ENCODE results near the gene FKBP5. TPM values are rescaled to one million over a fixed set of nuclear protein-coding genes. Genes with fewer than 3 reads are reported as not detected.

FKBP5 gene
- total and polyA plus RNA-seq, 10 of the 15 experiments (the other 5 are each of a cell fraction or from before 2014, with no cell fraction given) = 29.0 to 123 (median 62.3) TPM

- ATAC-seq = no peak
- Histone ChIP-seq H3K4me3 (no peak overlapping the region), H3K27me3 (replicated peaks in 1 of 2; ENCODE audit: control insufficient read depth in 2 of 2, insufficient read depth in 2 of 2, low read length in 1 of 2) (no peaks in the 10 kb centered on the region), H3K36me3 (ENCODE audit: control insufficient read depth in 2 of 2, insufficient read depth in 2 of 2, low read length in 1 of 2) (peaks cover 8 to 18% of the 10 kb centered on the region in 2 experiments), H3K9me3 (replicated peaks; ENCODE audit: control insufficient read depth, insufficient read depth, low read length) (no peaks in the 10 kb centered on the region), H2AFZ (ENCODE audit: control insufficient read depth, low read depth, low read length) (no peak overlapping the region), H3K4me1 (ENCODE audit: control insufficient read depth, insufficient read depth, low read length) (no peaks in the 10 kb centered on the region), H3K9ac (ENCODE audit: control insufficient read depth, insufficient read depth, low read length) (no peak overlapping the region), H3K27ac (ENCODE audit: control insufficient read depth, insufficient read depth) (no peak overlapping the region), H3K79me2 (ENCODE audit: control insufficient read depth, insufficient read depth, low read length) (no peaks in the 10 kb centered on the region), H3K4me2 (ENCODE audit: control insufficient read depth, insufficient read depth) (no peak overlapping the region), H4K20me1 (ENCODE audit: control insufficient read depth, insufficient read depth) (no peaks in the 10 kb centered on the region)
- intact Hi-C loops (cut with micrococcal nuclease; ENCODE audit: unreplicated experiment) = no loop called here
- ChIA-PET SMC1A (ENCODE audit: uncharacterized antibody, unreplicated experiment) (interaction anchor here (0.8 to 9.9 kb wide), 7 partner anchors 13 to 151 kb away, joined by 3 to 149 read pairs (median 4); partner anchors contain the start of gene ARMC12), POLR2A (interaction anchor here (1.4 kb wide), 1 partner anchor 145 kb away, joined by 3 read pairs; no protein-coding TSS in a partner anchor), RAD21 (ENCODE audit: unreplicated experiment) (interaction anchor here (2.2 kb wide), 1 partner anchor 150 kb away, joined by 9 read pairs; the partner anchor contains the start of gene ARMC12), CTCF (interaction anchor here (0.6 to 13.4 kb wide), 6 partner anchors 15 to 1819 kb away, joined by 3 to 374 read pairs (median 3); partner anchors contain the start of gene ARMC12)
- in situ Hi-C loops (cut with MboI) = no loop called here
- peak; percentile 18 for FAIRE-seq
- WGBS (ENCODE audit: insufficient coverage, insufficient replicate concordance, low lambda C conversion rate, missing lambda C conversion rate) = 100% methylated on average over 2 of the region's 2 CpGs
- no peak for DNase-seq (ENCODE audit: low read depth, low spot score)
- no peak for TF ChIP-seq POU2F2 (IDR thresholded peaks at IDR 0.05; ENCODE audit: borderline replicate concordance, low read depth, low read length)
- TF ChIP-seq, protein P1, sequence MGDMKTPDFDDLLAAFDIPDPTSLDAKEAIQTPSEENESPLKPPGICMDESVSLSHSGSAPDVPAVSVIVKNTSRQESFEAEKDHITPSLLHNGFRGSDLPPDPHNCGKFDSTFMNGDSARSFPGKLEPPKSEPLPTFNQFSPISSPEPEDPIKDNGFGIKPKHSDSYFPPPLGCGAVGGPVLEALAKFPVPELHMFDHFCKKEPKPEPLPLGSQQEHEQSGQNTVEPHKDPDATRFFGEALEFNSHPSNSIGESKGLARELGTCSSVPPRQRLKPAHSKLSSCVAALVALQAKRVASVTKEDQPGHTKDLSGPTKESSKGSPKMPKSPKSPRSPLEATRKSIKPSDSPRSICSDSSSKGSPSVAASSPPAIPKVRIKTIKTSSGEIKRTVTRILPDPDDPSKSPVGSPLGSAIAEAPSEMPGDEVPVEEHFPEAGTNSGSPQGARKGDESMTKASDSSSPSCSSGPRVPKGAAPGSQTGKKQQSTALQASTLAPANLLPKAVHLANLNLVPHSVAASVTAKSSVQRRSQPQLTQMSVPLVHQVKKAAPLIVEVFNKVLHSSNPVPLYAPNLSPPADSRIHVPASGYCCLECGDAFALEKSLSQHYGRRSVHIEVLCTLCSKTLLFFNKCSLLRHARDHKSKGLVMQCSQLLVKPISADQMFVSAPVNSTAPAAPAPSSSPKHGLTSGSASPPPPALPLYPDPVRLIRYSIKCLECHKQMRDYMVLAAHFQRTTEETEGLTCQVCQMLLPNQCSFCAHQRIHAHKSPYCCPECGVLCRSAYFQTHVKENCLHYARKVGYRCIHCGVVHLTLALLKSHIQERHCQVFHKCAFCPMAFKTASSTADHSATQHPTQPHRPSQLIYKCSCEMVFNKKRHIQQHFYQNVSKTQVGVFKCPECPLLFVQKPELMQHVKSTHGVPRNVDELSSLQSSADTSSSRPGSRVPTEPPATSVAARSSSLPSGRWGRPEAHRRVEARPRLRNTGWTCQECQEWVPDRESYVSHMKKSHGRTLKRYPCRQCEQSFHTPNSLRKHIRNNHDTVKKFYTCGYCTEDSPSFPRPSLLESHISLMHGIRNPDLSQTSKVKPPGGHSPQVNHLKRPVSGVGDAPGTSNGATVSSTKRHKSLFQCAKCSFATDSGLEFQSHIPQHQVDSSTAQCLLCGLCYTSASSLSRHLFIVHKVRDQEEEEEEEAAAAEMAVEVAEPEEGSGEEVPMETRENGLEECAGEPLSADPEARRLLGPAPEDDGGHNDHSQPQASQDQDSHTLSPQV (IDR thresholded peaks at IDR 0.05) = no peak
- TF ChIP-seq SPI1 (IDR thresholded peaks at IDR 0.05; ENCODE audit: borderline replicate concordance, insufficient read depth, low read depth, low read length) = no peak
- no peak for TF ChIP-seq WRNIP1 (IDR thresholded peaks at IDR 0.05; ENCODE audit: borderline replicate concordance, low read depth, low read length)
- no peak for TF ChIP-seq ZNF622 (IDR thresholded peaks at IDR 0.05)
- TF ChIP-seq, protein P2, sequence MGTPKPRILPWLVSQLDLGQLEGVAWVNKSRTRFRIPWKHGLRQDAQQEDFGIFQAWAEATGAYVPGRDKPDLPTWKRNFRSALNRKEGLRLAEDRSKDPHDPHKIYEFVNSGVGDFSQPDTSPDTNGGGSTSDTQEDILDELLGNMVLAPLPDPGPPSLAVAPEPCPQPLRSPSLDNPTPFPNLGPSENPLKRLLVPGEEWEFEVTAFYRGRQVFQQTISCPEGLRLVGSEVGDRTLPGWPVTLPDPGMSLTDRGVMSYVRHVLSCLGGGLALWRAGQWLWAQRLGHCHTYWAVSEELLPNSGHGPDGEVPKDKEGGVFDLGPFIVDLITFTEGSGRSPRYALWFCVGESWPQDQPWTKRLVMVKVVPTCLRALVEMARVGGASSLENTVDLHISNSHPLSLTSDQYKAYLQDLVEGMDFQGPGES (IDR thresholded peaks at IDR 0.05) = no peak
- no peak for TF ChIP-seq MAX (IDR thresholded peaks at IDR 0.05; ENCODE audit: low read depth, low read length)
- TF ChIP-seq, protein P3, sequence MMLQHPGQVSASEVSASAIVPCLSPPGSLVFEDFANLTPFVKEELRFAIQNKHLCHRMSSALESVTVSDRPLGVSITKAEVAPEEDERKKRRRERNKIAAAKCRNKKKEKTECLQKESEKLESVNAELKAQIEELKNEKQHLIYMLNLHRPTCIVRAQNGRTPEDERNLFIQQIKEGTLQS (IDR thresholded peaks at IDR 0.05; ENCODE audit: borderline replicate concordance, extremely low read depth, low read depth, low read length) = no peak
- TF ChIP-seq BCLAF1 (IDR thresholded peaks at IDR 0.05) = no peak
- TF ChIP-seq MYB (IDR thresholded peaks at IDR 0.05; ENCODE audit: borderline replicate concordance, low read depth, low read length) = no peak
- no TSS peak for BruUV-seq (replicated peaks)
These were observed 101.5 kb downstream of the FKBP5 start for GRCh38 chr6:35587167-35587566.

All from GM12878 (cell line).